Suprapubic skin (tissue), 4 donors: Measurements from ENCODE around the gene NANOGP8. TPM values are rescaled to one million over a fixed set of nuclear protein-coding genes. Genes with fewer than 3 reads are reported as not detected.

ENCODE experiments used
- DNase-seq, 2 donors: peaks; one replicate each; pipeline ENCODE4 v3.0.0-alpha.2; 2019; ENCODE audit warnings: low spot score in 2 of 2
- H3K27ac ChIP-seq: fragments of 200-600 bp; sonication (generic); one replicate; pipeline ENCODE4 v1.5.1; 2019
- H3K27me3 ChIP-seq: fragments of 200-600 bp; sonication (generic); one replicate; pipeline ENCODE4 v1.5.1; 2019
- H3K36me3 ChIP-seq: fragments of 200-600 bp; sonication (generic); one replicate; pipeline ENCODE4 v1.5.1; 2019
- H3K4me1 ChIP-seq: fragments of 200-600 bp; sonication (generic); one replicate; pipeline ENCODE4 v1.5.1; 2019
- H3K4me3 ChIP-seq: fragments of 200-600 bp; sonication (generic); one replicate; pipeline ENCODE4 v1.5.1; 2019; ENCODE audit warnings: mild to moderate bottlenecking
- H3K9me3 ChIP-seq: fragments of 200-600 bp; sonication (generic); one replicate; pipeline ENCODE4 v1.5.1; 2019
- EP300 ChIP-seq: sonication (generic); formaldehyde crosslinking; IDR thresholded peaks from one replicate; pipeline ENCODE4 v1.6.1; 2017; ENCODE audit warnings: antibody characterized with exemption
- POLR2A ChIP-seq, 2 donors: fragments of 450-650 bp; IDR thresholded peaks; one replicate each; pipeline ENCODE4 v1.6.1; 2017; ENCODE audit warnings: antibody characterized with exemption in 2 of 2, mild to moderate bottlenecking in 2 of 2, moderate library complexity in 2 of 2
- POLR2AphosphoS5 ChIP-seq, 3 donors: sonication (generic); formaldehyde crosslinking; IDR thresholded peaks; one replicate each; pipeline ENCODE4 v1.6.1; 2017; ENCODE audit warnings: antibody characterized with exemption in 3 of 3
- WGBS: methylation state at CpG from one replicate; pipeline ENCODE4 v1.1.5; 2018; 5-methylcytosine and 5-hydroxymethylcytosine counted together
- total RNA-seq, 4 donors: library from RNA; depleted of rRNA; stranded (reverse); fragments of >200 nt; gene quantifications; one replicate each; pipeline ENCODE4 v1.1.0, GENCODE V29; 2016
- TF ChIP-seq, protein P1 (sequence below), 2 donors: fragments of 200-600 bp in 1 of 2; fragments of 450-650 bp in 1 of 2; sonication (generic) in 1 of 2; IDR thresholded peaks; one replicate each; pipeline ENCODE4 v1.5.1; 2016 to 2019; ENCODE audit warnings: antibody characterized with exemption in 2 of 2, mild to moderate bottlenecking in 1 of 2, moderate library complexity in 1 of 2

NANOGP8 gene
- total RNA-seq, 4 donors from 2014 or later = 0.79 to 5.9 (median 2.1) TPM; not detected in 1

DNA sequence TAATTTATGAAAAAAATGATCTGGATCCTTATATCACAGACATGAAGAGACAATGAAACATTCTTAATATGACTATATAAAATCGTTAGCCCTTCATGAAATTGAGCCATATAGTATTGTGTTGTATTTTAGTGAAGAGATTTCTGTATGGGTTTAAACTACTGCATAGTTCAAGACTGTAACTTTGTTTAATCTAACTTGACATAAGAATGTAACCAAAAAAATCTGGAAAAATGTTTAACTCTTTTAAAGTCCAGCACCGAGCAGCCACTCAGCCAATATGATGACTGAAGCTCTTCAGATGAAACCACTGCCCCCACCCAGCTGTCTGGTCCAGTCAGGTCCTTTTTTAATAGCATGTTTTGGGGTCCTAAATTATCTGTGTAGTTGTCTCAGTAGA lies 4.9 kb downstream of the NANOGP8 start:
- no peaks in the 10 kb centered on the region for H3K9me3 ChIP-seq
- no peaks in the 10 kb centered on the region for H3K36me3 ChIP-seq
- no peaks in the 10 kb centered on the region for H3K4me1 ChIP-seq
- TF ChIP-seq, protein P1, sequence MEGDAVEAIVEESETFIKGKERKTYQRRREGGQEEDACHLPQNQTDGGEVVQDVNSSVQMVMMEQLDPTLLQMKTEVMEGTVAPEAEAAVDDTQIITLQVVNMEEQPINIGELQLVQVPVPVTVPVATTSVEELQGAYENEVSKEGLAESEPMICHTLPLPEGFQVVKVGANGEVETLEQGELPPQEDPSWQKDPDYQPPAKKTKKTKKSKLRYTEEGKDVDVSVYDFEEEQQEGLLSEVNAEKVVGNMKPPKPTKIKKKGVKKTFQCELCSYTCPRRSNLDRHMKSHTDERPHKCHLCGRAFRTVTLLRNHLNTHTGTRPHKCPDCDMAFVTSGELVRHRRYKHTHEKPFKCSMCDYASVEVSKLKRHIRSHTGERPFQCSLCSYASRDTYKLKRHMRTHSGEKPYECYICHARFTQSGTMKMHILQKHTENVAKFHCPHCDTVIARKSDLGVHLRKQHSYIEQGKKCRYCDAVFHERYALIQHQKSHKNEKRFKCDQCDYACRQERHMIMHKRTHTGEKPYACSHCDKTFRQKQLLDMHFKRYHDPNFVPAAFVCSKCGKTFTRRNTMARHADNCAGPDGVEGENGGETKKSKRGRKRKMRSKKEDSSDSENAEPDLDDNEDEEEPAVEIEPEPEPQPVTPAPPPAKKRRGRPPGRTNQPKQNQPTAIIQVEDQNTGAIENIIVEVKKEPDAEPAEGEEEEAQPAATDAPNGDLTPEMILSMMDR (IDR thresholded peaks at IDR 0.05) = no peak
- TF ChIP-seq EP300 (no peak), POLR2AphosphoS5 (IDR thresholded peaks at IDR 0.05) (no peak), POLR2A (IDR thresholded peaks at IDR 0.05) (no peak)
- no peaks in the 10 kb centered on the region for H3K27me3 ChIP-seq
- no peak overlapping the region for H3K27ac ChIP-seq
- H3K4me3 ChIP-seq = no peak overlapping the region
- no peak for DNase-seq
- 71% methylated on average over 2 of the region's 2 CpGs for WGBS

DNA sequence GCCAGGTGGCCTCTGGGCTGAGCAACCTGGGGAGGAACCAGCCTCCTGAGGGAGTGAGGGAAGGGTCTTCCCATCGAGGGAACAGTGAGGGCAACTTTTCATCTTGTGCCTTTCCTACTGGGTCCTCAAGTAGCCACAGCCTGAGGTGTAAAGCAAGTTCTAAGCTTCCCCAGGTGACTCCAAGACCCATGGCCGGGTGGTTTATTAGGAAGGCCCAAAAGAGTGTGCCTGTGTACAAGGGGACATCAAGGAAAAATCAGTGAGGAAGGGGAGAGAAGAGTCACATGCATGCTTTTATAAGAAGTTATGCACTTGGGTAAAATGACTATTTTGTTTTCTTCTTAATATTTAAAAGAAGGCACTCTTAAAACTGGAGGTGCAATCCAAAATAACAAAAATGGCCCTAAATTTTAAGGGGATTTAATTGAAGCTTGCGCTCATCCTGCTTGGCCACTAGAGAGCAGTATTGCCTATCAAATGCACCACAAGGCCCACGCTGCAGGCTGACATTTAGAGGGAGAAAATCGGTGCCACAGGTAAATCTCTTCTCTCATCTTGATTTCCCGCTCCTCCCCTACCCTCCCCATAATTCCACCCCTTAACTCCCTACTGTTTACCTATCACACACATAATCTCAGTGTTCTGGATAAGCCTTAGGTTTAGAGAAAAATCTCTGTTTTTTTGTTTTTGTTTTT lies 6.7 kb downstream of the NANOGP8 start:
- Histone ChIP-seq H3K27me3 (no peaks in the 10 kb centered on the region), H3K36me3 (no peaks in the 10 kb centered on the region), H3K4me3 (no peak overlapping the region), H3K27ac (no peak overlapping the region), H3K4me1 (no peaks in the 10 kb centered on the region), H3K9me3 (no peaks in the 10 kb centered on the region)
- 35% methylated on average over 6 of the region's 6 CpGs for whole genome bisulfite sequencing
- TF ChIP-seq POLR2AphosphoS5 (IDR thresholded peaks at IDR 0.05) (no peak), POLR2A (IDR thresholded peaks at IDR 0.05) (no peak), EP300 (no peak)
- TF ChIP-seq, protein P1 (IDR thresholded peaks at IDR 0.05) = peak; percentile 48 to 69
- no peak for DNase-seq

DNA sequence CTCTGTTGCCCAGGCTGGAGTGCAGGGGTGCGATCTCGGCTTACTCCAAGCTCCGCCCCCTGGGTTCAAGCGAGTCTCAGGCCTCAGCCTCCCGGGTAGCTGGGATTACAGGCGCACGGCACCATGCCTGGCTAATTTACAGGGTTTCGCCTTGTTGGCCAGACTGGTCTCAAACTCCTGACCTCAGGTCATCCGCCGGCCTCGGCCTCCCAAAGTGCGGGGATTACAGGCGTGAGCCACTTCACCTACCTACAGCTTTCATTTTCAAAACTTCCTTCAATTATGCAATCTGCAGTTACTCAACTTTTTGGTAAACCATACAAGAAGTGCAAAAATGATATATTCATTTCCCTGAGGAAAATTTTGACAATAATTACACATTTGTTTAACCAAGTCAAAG lies 14.0 kb downstream of the NANOGP8 start:
- Histone ChIP-seq H3K9me3 (no peaks in the 10 kb centered on the region), H3K27ac (no peak overlapping the region), H3K4me3 (no peak overlapping the region), H3K27me3 (no peaks in the 10 kb centered on the region), H3K4me1 (no peaks in the 10 kb centered on the region), H3K36me3 (no peaks in the 10 kb centered on the region)
- no peak for DNase-seq
- TF ChIP-seq EP300 = no peak
- TF ChIP-seq, protein P1 (IDR thresholded peaks at IDR 0.05) = no peak
- TF ChIP-seq POLR2AphosphoS5 (IDR thresholded peaks at IDR 0.05) = no peak
- TF ChIP-seq POLR2A (IDR thresholded peaks at IDR 0.05) = no peak
- 94% methylated on average over 13 of the region's 13 CpGs for WGBS

DNA sequence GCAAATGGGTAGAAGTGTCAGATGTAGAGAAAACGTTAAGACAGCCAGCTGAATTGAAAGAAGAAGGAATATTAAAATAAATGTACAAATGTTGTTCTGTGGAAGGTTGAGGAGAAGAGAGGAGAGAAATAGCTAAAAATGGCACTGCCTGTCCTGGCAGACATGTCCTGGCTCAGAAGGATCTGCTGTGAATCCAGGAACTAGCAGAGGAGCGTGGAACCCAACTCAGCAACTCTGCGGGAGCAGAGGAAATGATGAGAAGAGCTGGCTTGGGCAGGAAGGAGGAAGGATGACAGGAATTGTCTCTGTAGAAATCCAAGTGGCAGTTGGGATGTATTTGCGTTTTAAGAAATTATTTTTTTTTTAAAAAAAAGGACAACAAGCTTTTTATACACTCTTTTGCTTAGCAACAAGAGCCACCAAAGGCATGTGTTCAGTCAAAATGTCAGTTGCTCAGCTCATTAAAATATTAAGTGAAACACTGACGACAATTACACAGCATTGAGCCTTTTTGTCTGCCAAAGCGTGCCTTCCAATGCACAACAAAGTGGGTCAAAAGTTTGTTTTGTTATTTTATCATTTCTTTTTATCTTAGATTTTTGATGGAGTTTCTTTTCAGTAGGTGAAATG lies 16.1 kb downstream of the NANOGP8 start:
- no peaks in the 10 kb centered on the region for H3K36me3 ChIP-seq
- no peak for DNase-seq
- no peaks in the 10 kb centered on the region for H3K9me3 ChIP-seq
- TF ChIP-seq POLR2A (IDR thresholded peaks at IDR 0.05) (no peak), POLR2AphosphoS5 (IDR thresholded peaks at IDR 0.05) (no peak)
- 60% methylated on average over 6 of the region's 6 CpGs for WGBS
- no peak overlapping the region for H3K4me3 ChIP-seq
- H3K27ac ChIP-seq = no peak overlapping the region
- H3K4me1 ChIP-seq = no peaks in the 10 kb centered on the region
- no peaks in the 10 kb centered on the region for H3K27me3 ChIP-seq

DNA sequence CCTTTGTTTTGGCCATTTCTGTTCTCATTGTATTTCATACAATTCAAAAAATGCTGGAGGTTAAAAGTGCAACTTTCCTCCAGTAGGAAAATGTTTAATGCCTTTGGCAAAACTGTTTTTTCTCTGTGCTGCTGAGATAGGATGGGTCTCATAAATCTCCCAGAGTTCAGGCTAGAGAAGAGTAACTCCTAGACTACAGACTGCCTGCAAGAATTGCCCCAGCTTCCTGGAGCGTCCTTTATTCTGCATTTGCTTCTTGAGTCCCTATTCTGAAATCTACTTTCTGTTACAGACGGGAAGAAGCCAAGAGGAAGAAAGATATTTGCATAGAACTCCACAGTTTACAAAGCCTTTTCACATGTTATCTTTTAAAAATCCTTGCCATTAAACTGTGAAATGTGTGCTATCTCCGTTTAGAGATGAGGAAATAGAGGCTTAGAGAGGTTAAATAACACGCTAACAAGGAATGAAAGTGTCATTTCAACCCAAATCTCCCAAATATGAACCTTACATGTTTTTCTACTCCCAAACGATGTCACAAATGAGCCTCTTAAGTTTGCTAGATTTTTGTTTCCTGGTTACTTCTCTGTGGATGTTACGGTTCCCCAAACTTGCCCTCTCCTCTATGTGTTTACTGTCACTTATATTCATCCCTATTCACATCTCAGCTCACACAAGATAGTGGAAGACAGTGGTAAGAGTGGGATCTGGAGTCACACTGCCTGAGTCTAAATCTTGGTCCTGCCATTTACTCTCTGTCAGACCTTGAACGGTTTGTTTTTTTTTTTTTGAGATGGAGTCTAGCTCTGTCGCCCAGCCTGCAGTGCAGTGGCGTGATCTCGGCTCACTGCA lies 17.4 kb downstream of the NANOGP8 start:
- TF ChIP-seq, protein P1 (IDR thresholded peaks at IDR 0.05) = no peak
- TF ChIP-seq EP300 = no peak
- TF ChIP-seq POLR2A (IDR thresholded peaks at IDR 0.05) = no peak
- no peak for TF ChIP-seq POLR2AphosphoS5 (IDR thresholded peaks at IDR 0.05)
- no peak for DNase-seq
- H3K36me3 ChIP-seq = no peaks in the 10 kb centered on the region
- no peaks in the 10 kb centered on the region for H3K4me1 ChIP-seq
- 65% methylated on average over 10 of the region's 10 CpGs for WGBS
- no peak overlapping the region for H3K4me3 ChIP-seq
- no peaks in the 10 kb centered on the region for H3K9me3 ChIP-seq
- no peak overlapping the region for H3K27ac ChIP-seq
- H3K27me3 ChIP-seq = no peaks in the 10 kb centered on the region
